GM21515 (cell line): ENCODE results near the gene GABPA.
"Not testable (repeated sequence)": the region's sequence is repeated elsewhere in the genome, so short reads cannot be mapped to it uniquely, and the experiment has no call there.

ENCODE experiments used
- ATAC-seq: cut with Tn5 transposase; IDR thresholded peaks from one replicate; pipeline ENCODE4 v1.9.1; 2021; ENCODE audit not compliant: unreplicated experiment

Gene GABPA

DNA sequence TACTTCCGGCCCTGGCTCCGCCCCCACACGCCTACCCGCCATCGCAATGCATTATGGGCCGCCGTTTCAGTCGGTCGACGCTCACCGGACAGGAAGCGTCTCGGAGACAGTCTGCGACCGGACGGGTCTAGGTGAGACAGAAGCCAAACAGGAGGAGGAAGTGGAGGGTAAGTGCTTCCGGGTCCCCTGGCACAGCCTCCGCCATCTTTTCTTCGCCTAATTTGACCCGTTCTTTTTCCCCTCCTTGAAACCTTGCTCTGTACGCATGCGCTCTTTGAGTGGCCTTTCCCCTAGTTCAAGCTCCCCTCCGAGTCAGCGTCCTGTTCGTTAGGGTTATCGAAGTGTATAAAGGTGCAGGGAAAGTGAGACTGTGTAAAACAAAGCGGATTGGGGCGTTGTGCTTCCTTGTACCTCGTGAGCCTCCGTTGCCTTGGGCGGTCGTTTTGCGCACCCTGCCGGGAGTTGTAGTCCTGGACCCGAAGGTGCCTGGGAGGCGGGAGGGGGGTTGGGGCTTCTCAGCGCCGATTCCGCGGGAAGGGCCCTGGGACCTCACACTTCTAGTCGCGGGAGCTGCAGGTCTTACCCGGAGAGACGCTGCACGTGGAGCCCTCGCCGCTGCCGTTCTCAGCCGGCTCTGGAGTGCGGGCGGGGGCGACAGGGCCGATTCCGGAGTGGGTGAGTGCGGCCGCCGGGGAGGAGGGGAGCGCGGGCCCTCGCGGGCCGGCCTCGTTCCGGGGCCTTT is at the start of gene GABPA, which contains the start of gene ATP5PF:
Gene GABPA, plus strand, starts transcription at position 69 of the 742 bp plus-strand sequence. CDS start 6,627 bp downstream, outside the sequence.
Gene ATP5PF, minus strand, starts transcription at position 1 of the 742 bp plus-strand sequence. CDS start 5,110 bp downstream, outside the sequence.
- ATAC-seq = peak; percentile 82

DNA sequence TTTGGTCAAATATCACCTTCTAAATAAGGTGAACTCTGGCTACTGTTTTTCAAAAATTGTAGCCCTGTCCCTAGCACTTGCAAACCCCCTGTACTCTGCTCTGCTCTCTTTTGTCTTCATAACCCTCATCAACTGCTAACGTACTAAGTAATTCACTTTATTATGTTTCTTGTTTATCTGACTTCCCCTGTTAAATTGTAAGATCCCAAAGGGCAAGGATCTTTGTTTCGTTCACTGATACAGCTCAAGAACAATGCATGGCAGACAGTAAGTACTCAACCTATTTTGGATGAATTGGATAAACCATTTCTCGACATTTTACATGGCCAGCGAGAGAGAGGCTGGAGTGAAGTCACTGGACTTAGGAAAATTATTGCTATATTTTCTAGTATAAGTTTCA is 47.0 kb upstream of the GABPA start:
- ATAC-seq = no peak

- ATAC-seq = no peak
These were observed 46.3 kb upstream of the GABPA start for GRCh38 chr21:25688275-25689155.

GRCh38 chr21:25689226-25689625 is 45.5 kb upstream of the GABPA start:
- ATAC-seq = no peak

DNA sequence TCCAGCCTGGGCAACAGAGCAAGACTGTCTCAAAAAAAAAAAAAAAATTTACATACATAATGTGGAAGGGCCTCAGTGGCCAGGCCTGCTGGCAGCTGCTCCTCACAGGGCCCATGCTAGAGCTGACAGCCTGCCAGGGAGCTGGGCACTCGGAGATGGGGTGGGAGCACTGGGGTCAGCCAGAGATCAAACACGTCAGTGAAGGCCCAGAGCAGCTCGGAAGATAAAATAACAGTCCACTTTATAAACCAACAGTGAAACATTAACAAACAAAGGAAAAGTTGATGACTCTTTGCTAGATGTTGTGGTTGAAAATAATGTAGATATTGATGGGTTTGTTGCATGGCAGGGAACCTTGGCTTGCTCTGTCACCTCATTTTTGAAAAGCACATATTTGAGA is 42.8 kb upstream of the GABPA start:
- ATAC-seq = no peak

GRCh38 chr21:25695461-25695860 is 39.3 kb upstream of the GABPA start:
- not testable (repeated sequence) for ATAC-seq

- ATAC-seq = no peak
These were observed 34.0 kb upstream of the GABPA start for GRCh38 chr21:25700741-25701140.

DNA sequence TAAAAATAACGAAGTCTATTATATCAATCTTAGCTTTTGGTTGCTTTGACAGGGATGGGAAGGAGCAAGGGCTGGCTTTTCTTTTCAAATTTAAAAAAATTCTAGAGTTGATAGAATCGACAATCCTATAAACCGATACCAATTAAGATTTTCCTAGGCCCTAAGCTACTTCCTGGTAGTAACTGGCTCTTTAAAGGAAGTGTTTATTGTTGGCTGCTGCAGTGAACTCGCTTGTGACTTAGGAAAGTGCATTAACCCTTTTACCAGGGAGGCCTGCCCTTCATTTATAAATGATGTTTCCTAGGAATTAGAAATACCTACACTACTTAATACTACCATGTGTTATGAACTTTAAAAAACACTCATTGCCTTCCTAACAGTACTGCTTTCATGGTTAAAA is 33.2 kb upstream of the GABPA start:
- ATAC-seq = no peak

DNA sequence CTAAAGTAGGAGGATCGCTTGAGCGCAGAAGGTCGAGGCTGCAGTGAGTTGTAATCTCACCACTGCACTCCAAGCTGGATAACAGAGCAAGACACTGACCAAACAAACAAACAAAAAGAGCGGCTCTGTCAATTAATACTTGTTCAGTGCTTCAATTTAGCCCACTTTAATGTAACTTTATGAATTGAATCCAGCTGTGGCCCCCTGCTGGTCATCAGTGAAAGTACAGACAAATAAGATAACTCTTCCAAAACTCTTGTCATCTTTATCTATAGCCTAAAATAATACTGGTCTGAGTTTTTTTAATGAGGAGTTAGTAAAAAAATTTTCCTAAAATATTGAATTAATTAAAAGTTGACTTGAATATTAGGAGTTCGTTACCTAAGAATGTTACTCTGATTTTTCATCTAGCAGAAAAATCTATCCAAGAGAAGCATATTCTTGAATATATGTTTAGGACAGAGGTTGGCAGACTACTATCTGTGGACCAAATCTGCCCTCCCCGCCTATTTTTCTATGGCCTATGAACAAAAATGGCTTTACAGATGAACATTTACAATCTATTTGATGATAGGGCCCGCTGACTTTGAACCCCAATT is 26.2 kb upstream of the GABPA start:
- peak; percentile 61 for ATAC-seq

DNA sequence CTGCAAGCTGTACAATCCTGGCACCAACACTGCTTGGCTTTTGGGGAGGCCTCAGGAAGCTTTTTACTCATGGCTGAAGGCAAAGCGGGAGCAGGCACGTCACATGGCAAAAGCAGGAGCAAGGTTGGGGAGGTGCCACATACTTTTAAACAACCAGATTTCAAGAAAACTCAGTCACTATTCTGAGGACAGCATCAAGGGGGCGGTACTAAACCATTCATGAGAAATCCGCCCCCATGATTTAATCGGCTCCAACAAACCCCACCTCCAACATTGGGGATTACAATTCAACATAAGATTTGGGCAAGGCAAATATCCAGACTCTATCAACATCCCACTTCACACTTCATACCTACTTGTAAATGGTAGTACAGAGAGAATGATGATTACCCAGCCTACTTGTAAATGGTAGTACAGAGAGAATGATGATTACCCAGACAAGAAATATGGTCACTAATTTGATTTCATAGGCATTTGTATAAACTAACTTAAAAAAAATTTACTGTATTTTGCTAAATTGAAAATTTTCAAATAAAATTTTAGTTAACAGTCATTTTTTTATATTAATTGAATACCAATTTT is 25.0 kb upstream of the GABPA start:
- ATAC-seq = no peak

- no peak for ATAC-seq
These were observed 24.2 kb upstream of the GABPA start for GRCh38 chr21:25710550-25710949.

GRCh38 chr21:25714066-25714465 is 20.7 kb upstream of the GABPA start:
- ATAC-seq = not testable (repeated sequence)

GRCh38 chr21:25717491-25718147 is 17.2 kb upstream of the GABPA start:
- no peak for ATAC-seq

- ATAC-seq = no peak
These were observed 12.8 kb upstream of the GABPA start for GRCh38 chr21:25721987-25722386.

- no peak for ATAC-seq
These were observed 12.1 kb upstream of the GABPA start for GRCh38 chr21:25722631-25723030.

DNA sequence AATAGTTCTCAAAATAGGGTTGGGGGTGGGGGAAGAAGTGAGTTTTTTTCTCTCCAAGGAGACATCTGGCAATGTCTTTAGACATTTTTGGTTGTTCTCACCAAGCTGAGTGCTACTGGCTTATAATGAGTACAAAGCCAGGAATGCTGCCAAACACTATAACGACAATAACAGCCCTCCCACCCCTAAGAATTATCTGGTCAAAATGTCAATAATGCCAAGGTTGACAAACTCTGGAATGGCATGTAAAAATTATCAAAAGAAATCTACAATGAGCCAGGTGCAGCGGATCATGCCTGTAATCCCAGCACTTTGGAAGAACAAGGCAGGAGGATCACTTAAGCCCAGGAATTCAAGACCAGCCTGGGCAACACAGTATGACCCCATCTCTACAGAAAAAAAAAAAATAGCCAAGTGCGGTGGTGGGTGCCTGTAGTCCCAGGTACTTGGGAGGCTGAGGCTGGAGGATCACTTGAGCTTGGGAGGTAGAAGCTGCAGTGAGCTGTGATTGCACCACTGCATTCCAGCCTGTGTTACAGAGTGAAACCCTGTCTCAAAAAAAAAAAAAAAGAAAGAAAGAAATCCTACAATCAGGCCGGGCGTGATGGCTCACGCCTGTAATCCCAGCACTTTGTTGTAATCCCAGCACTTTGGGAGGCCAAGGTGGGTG is 2.5 kb upstream of the GABPA start:
- ATAC-seq = no peak

GRCh38 chr21:25733859-25734653 is 716 bp upstream of the GABPA start:
- ATAC-seq = peak; percentile 7

GRCh38 chr21:25734654-25734903 is 193 bp upstream of the GABPA start:
- no peak for ATAC-seq
